Measurements from ENCODE around the gene POR. TPM values are rescaled to one million over a fixed set of nuclear protein-coding genes. Genes with fewer than 3 reads are reported as not detected.

Gene POR
- total and polyA plus RNA-seq, 2 of the 13 experiments (the other 11 are each of a cell fraction or from before 2014, with no cell fraction given), result 145 to 266 TPM

GRCh38 chr7:75905785-75906604 lies 9.0 kb upstream of the POR start (continued):
- TF ChIP-seq, protein P1, sequence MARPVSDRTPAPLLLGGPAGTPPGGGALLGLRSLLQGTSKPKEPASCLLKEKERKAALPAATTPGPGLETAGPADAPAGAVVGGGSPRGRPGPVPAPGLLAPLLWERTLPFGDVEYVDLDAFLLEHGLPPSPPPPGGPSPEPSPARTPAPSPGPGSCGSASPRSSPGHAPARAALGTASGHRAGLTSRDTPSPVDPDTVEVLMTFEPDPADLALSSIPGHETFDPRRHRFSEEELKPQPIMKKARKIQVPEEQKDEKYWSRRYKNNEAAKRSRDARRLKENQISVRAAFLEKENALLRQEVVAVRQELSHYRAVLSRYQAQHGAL (CRISPR knock-in tag; IDR thresholded peaks at IDR 0.05; ENCODE audit: not compliant biosample characterization), result peak; percentile 63
- TF ChIP-seq POLR2AphosphoS5 (IDR thresholded peaks at IDR 0.05; ENCODE audit: low read depth, low read length) (peak; percentile 64), BHLHE40 (IDR thresholded peaks at IDR 0.05; ENCODE audit: low read length) (peak; percentile 48; the same call in 1 of the 2 replicates), FOXP1 (IDR thresholded peaks at IDR 0.05) (no peak), FOXP1 (CRISPR knock-in tag; IDR thresholded peaks at IDR 0.05) (peak; percentile 33; the same call in 1 of the 2 replicates), SOX5 (CRISPR knock-in tag; IDR thresholded peaks at IDR 0.05; ENCODE audit: borderline replicate concordance) (peak; percentile 79; the same call in 1 of the 2 replicates), MAFG (CRISPR knock-in tag; IDR thresholded peaks at IDR 0.05) (no peak), TOPORS (CRISPR knock-in tag; IDR thresholded peaks at IDR 0.05) (no peak; the same call in 1 of the 2 replicates), ZNF230 (CRISPR knock-in tag; IDR thresholded peaks at IDR 0.05) (no peak), ZNF30 (CRISPR knock-in tag; IDR thresholded peaks at IDR 0.05) (no peak), REPIN1 (CRISPR knock-in tag; IDR thresholded peaks at IDR 0.05; ENCODE audit: borderline replicate concordance, low read depth) (peak; percentile 65), ZNF775 (CRISPR knock-in tag; IDR thresholded peaks at IDR 0.05; ENCODE audit: borderline replicate concordance) (no peak), KIAA2018 (CRISPR knock-in tag; IDR thresholded peaks at IDR 0.05; ENCODE audit: borderline replicate concordance) (0 out of 2 replicates have a peak, but pooled peaks have one; percentile 77), ZBTB38 (CRISPR knock-in tag; IDR thresholded peaks at IDR 0.05) (peak; percentile 62; the same call in 1 of the 2 replicates)
- TF ChIP-seq, protein P2, sequence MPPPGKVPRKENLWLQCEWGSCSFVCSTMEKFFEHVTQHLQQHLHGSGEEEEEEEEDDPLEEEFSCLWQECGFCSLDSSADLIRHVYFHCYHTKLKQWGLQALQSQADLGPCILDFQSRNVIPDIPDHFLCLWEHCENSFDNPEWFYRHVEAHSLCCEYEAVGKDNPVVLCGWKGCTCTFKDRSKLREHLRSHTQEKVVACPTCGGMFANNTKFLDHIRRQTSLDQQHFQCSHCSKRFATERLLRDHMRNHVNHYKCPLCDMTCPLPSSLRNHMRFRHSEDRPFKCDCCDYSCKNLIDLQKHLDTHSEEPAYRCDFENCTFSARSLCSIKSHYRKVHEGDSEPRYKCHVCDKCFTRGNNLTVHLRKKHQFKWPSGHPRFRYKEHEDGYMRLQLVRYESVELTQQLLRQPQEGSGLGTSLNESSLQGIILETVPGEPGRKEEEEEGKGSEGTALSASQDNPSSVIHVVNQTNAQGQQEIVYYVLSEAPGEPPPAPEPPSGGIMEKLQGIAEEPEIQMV (CRISPR knock-in tag; IDR thresholded peaks at IDR 0.05; ENCODE audit: low read depth), result peak; percentile 51; the same call in 1 of the 2 replicates
- TF ChIP-seq, protein P3, sequence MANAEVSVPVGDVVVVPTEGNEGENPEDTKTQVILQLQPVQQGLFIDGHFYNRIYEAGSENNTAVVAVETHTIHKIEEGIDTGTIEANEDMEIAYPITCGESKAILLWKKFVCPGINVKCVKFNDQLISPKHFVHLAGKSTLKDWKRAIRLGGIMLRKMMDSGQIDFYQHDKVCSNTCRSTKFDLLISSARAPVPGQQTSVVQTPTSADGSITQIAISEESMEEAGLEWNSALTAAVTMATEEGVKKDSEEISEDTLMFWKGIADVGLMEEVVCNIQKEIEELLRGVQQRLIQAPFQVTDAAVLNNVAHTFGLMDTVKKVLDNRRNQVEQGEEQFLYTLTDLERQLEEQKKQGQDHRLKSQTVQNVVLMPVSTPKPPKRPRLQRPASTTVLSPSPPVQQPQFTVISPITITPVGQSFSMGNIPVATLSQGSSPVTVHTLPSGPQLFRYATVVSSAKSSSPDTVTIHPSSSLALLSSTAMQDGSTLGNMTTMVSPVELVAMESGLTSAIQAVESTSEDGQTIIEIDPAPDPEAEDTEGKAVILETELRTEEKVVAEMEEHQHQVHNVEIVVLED (CRISPR knock-in tag; IDR thresholded peaks at IDR 0.05; ENCODE audit: borderline replicate concordance), result peak; percentile 36
